ENCODE results near the gene STRC.
"Not testable (repeated sequence)": the region's sequence is repeated elsewhere in the genome, so short reads cannot be mapped to it uniquely, and the experiment has no call there.

Gene STRC

DNA sequence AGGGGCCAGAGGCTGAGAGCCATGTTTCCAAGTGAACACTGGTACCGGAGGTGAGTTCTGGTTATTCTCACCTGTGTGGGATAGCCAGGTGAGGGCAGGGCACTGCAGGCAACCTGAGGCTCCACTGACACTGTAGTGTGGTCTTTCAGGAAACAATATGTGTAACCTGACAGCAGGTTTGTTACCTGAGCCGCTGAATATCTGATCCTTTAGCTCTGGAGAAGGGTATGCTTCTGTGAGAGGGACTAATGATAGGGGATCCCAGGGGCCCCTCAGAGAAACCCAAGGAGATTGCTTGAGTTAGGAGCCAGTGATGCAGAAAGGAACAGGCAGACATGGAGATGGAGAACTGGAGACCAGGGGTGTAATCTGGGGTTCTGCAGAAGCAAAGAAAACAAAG is at the start of gene STRC:
TSS of gene STRC (minus strand) at position 101 of the 400 bp plus-strand sequence. CDS start at position 23, 78 bp downstream.
- not testable (repeated sequence) for DNase-seq

DNA sequence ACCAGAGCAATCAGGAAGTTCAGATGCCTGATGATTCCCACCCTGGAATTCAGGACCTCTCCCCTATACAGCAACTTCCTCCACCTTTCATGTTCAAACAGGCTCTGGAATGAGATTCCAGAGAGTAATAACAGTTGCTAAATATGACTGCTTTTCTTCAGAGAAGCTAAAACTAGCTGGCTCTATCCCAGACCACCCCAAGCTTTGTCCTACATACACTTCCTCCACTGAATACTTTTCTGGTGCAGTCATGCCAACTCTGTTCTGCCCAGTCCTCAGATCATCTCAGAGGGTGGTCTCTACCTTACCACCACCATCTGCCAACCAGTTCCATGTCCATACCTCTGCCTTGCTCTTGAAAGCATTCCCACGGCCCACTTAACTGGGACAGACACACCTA is 47.6 kb upstream of the STRC start:
- not testable (repeated sequence) for DNase-seq

- not testable (repeated sequence) for DNase-seq
These were observed 44.7 kb upstream of the STRC start for GRCh38 chr15:43663333-43663732.

DNA sequence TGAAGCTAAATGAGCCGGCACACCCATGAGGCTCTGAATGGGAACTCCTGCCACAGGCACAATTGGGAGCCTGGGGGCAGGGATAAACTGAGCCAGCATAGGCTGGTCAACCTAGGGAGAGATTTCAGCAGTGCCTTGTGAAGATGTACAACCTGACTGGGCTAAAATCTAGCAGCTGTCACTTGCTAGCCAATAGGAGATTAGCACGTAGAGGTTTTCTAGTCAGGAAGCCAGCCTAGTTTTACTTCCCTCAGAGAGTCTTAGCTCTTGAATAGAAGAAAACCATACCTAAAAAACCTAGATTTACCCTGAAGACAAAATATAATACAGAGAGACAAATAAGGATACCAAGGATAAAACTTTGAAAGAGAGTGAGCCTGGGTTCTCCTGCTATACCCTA is 43.7 kb upstream of the STRC start:
- DNase-seq = not testable (repeated sequence)

DNA sequence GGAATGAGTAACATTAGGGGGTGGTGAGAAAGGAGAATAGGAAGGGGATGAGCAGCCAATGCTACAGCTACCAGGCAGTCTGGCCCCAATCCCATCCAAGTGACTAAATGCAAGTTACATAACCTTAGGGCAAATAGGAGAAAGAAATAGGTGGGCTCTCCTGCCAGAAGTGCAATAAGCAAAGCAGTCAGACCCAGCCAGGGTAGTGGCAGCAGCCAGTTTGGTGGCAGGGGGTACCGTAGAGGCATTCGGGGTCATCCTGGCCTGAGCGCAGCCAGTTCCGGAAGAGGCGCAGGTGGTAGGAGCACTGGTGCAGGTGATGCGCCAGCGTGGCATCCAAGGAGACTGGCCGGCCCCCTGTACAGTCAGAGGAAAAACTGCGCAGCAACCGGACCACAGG is 41.1 kb upstream of the STRC start:
- not testable (repeated sequence) for DNase-seq

- not testable (repeated sequence) for DNase-seq
These were observed 30.9 kb upstream of the STRC start for GRCh38 chr15:43649430-43649926.

DNA sequence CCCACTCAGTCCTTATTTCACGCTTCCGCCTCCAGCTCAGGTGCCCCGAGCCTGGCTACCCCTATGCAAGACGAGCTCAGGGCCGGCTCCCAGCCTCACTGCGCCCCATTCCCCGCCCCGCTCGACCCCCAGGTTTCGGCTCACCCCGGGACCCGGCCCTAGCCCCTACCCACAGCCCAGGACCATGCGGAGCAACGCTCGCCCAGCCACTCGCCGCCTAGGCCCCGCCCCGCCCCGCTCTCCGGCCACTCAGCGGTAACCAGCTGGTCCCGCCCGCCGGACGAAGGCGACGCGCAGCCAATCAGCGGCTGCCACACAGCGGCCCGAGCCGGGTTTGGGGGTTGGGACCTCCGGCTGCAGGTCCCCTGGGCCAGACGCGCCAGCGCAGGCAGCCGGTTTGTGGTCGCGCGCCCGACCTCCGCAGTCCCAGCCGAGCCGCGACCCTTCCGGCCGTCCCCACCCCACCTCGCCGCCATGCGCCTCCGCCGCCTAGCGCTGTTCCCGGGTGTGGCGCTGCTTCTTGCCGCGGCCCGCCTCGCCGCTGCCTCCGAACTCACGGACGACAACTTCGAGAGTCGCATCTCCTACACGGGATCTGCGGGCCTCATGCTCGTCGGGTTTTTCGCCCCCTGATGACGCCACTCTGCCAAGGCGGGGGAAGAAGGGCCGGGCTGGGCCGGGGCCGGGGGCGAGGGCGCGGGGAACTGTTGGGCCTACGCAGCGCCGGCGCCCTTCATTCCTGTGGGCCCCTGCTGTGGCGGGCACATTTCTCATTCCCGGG is 30.2 kb upstream of the STRC start, which contains the start of gene CATSPER2:
TSS of gene CATSPER2 (minus strand) at position 196 of the 781 bp plus-strand sequence. CDS start 783 bp downstream, outside the sequence.
- peak; percentile 20 for DNase-seq

- DNase-seq = not testable (repeated sequence)
These were observed 20.0 kb upstream of the STRC start for GRCh38 chr15:43638464-43639204.

- not testable (repeated sequence) for DNase-seq
These were observed 8.3 kb upstream of the STRC start for GRCh38 chr15:43626937-43627336.

DNA sequence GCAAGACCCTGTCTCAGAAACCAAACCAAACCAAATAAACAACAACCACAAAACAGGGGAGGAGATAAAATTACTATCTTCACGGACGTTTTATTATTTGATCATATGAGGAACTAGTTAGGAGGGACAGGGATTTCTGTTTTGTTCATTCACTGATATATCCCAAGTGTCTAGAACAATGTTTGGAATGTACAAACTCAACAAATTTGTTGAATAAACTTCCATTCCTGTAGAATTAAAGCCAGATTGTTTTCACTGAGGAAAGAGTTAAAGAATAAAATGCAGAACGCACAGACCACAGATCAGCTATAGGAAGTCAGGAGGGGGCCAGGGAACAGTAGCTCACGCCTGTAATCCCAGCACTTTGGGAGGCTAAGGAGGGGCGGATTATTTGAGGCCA is 6.5 kb upstream of the STRC start:
- DNase-seq = no peak

- DNase-seq = not testable (repeated sequence)
These were observed 3.6 kb upstream of the STRC start for GRCh38 chr15:43622068-43622799.

DNA sequence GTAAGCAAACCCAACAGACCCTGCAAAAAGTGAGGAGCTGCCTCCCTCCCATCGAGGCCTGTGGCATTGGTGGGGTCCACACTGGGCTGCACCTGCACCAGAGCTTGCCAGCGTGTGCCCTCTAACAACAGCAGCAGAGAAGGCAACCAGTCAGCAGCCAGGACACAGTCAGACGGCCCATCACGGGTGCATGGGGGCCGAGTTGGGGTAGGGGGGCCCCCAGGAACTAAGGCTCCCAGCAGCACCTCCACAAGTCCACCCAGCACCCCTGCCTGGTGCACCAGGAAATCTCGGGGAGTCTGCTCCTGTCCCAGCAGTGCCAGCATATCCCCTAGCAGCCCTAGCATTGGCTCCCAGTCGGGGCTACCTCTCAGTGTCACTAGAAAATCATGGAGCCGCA is 850 bp downstream of the STRC start:
- DNase-seq = not testable (repeated sequence)

DNA sequence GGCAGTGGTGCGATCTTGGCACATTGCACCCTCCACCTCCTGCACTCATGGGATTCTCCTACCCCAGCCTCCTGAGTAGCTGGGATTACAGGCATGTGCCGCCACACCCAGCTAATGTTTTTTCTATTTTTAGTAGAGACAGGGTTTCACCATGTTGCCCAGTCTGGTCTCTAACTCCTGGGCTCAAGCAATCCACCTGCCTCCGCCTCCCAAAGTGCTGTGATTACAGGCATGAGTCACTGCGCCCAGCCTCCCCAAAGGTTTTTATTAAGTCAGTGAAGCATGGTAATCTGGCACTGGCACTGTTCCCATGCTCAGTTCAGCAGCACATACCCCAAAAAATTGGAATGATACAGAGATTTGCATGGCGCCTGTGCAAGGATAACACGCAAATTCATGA is 16.4 kb downstream of the STRC start:
- peak; percentile 46 for DNase-seq

DNA sequence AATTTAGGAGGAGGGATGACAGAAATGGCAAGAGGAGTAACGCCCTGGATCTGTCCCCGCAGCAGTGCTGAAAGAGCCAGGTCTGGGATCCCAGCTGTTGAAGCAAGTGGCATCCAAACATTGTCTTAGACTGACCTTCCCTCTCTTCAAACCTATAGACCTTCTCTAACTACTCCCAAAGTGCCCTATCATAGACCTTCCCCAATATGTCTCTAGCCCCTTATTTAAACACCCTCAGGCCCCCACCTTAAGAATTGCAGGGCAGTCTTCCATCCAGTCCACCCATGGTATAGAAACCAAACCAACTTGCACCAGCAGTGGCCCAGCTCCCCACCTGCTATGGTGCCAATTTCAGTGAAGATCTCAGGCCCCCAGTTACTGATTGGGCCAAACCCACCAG is 18.4 kb downstream of the STRC start:
- not testable (repeated sequence) for DNase-seq

DNA sequence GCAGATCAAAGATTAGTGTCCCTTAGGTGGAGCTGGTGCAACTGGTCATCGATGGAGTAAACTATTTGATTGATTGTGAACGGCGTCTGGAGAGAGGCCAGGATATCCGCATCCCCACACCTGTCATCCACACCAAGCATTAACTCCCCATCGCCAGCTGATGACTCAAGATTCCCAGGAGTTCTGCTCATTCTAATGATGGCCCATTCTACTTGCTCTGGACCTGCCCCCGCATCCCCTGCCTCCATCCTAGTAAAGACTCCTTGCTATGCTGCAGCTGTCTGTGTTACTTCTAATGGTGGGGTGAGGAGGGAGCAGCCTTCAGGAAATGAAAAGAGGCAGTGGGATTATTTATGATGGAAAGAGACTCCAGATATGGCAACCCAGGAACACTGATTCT is 19.5 kb downstream of the STRC start:
- peak; percentile 0 for DNase-seq

DNA sequence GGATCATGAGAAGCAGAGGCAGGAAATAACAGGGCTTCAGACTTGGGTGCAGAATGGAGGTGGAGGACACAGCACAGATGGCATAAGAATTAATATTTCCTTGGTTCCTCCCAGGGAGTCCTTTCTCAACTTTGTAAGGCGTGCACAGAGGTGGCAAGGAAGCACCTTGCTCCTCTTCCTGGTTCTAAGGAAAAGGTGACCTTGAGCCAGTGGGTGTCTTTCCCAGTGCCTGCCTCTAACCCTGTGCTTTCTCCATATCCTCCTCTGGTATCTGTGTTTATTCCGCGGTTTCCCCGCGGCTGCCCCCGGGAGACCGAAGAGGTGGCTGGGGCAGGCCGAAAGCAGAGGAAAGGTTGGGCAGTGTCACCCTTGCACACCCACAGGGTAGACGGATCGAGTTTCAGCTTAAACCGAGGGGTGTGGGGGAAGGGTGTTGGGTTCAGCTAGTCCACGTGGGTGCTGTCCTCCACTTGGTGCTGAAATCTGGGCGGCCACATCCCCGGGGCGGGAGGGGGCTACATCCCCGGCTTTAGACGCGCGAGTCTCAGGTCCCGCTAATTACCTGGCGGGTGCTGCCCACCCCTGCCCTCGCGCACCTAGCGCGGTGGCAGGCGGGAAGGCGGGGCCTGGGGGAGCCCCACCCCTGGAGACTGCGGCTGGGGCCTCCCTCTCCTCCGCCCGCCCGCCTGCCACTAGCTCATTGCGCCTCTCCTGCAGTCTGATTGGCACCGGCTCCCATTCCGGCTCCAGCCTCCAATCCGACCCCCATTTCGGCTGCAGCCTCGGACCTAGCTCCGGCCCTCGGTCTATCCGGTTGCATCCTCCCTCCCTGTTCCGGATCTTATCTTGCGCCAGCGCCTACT is 25.0 kb downstream of the STRC start, which contains the start of gene CKMT1B:
TSS of gene CKMT1B (plus strand) at position 700 of the 863 bp plus-strand sequence. CDS start 192 bp downstream, outside the sequence.
- not testable (repeated sequence) for DNase-seq

DNA sequence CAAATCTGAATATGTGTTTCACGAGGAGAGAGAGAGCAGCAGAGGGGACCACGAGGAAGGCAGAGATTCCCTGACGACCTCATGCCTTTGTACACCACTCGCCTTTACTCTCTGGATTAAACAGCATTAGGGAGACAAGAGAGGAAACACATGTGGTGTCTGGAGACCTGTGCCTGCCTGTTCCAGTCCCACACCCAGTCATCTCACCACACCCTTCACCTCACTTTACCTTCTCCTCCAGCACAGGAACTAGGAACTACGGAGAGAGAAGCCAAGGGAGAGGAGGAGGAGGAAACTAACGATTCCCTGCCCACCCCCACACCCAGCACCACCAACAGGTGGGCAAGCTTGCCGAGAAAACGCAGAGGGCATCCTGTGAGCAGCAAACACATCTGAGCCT is 25.8 kb downstream of the STRC start:
- not testable (repeated sequence) for DNase-seq

GRCh38 chr15:43589778-43590466 is 28.7 kb downstream of the STRC start, which contains the start of gene PPIP5K1:
Gene PPIP5K1, minus strand, starts transcription at chr15:43590208. Its CDS starts 5,704 bp downstream, at chr15:43584504.
- DNase-seq = not testable (repeated sequence)

DNA sequence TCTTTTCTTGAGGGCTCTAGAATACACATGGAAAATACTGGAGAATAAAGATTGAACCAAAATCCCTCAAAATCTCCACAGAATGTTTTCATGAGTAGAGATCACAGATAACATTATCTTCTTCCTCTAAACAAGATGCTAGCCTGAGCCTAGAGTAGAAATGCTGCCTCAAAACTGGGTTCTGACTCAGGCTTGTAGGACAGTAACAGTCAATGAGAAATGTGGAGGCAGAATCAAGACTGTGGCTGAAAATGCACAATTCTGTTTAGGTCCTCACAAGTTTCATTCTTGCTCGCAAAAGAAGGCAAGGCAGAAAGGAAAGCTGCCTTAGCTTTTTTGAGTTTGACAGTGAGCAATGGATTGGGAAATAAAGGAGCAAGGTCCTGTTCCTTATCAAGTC is 44.0 kb downstream of the STRC start:
- DNase-seq = not testable (repeated sequence)

DNA sequence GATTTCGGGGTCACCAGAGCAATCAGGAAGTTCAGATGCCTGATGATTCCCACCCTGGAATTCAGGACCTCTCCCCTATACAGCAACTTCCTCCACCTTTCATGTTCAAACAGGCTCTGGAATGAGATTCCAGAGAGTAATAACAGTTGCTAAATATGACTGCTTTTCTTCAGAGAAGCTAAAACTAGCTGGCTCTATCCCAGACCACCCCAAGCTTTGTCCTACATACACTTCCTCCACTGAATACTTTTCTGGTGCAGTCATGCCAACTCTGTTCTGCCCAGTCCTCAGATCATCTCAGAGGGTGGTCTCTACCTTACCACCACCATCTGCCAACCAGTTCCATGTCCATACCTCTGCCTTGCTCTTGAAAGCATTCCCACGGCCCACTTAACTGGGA is 52.0 kb downstream of the STRC start:
- not testable (repeated sequence) for DNase-seq

DNA sequence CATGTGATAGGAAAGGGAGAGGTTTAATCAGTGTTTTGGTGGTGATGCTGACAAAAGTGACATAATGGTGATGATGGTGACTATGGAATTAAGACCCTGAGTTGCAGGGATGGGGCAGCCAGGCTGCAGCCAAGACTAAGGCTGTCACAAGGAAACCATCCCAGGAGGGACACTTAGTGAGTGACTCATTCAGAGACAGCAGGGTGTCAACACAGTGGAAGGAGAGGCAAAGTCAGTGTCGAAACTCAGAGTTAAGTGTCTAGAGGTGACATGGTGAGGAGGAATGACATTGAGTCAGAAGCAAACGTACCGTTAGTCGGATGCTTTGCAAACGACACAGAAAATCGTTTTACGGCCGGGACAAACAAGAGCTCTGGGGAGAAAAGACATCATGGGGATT is 54.8 kb downstream of the STRC start:
- DNase-seq = not testable (repeated sequence)

All from right hindlimb (tissue), 1 donor.